Measurements from ENCODE around the gene GSAP.

Gene GSAP

GRCh38 chr7:77409005-77409738 lies 7.0 kb downstream of the GSAP start:
- DNase-seq (ENCODE audit: low spot score): peak; percentile 33

GRCh38 chr7:77407906-77408305 lies 8.2 kb downstream of the GSAP start:
- no peak for DNase-seq (ENCODE audit: low spot score)

DNA sequence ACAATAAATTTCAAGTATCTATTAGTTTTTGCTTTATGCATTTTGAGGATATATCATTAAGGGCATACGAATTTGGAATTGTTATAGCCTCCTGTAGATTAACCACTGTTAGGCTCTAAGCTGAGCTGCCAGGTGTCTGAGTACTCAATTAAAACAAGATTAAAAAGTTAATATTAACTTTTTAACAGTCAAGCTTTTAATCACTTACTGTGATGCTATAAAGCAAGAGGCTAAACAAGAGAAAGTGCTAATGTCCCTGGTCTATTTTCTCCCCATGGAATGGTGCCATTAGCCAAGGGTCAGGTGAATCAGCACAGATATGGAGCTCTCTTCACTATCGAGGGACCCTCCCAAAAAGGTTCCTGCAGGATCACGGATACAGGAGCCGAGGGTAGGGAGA lies 9.7 kb downstream of the GSAP start:
- no peak for DNase-seq (ENCODE audit: low spot score)

GRCh38 chr7:77404641-77405040 lies 11.5 kb downstream of the GSAP start:
- DNase-seq (ENCODE audit: low spot score): no peak

GRCh38 chr7:77403957-77404356 lies 12.2 kb downstream of the GSAP start:
- DNase-seq (ENCODE audit: low spot score): no peak

GRCh38 chr7:77402818-77403217 lies 13.3 kb downstream of the GSAP start:
- no peak for DNase-seq (ENCODE audit: low spot score)

- no peak for DNase-seq (ENCODE audit: low spot score)
Measured at GRCh38 chr7:77401002-77401401, 15.1 kb downstream of the GSAP start.

- DNase-seq (ENCODE audit: low spot score): no peak
Measured at GRCh38 chr7:77399816-77400215, 16.3 kb downstream of the GSAP start.

DNA sequence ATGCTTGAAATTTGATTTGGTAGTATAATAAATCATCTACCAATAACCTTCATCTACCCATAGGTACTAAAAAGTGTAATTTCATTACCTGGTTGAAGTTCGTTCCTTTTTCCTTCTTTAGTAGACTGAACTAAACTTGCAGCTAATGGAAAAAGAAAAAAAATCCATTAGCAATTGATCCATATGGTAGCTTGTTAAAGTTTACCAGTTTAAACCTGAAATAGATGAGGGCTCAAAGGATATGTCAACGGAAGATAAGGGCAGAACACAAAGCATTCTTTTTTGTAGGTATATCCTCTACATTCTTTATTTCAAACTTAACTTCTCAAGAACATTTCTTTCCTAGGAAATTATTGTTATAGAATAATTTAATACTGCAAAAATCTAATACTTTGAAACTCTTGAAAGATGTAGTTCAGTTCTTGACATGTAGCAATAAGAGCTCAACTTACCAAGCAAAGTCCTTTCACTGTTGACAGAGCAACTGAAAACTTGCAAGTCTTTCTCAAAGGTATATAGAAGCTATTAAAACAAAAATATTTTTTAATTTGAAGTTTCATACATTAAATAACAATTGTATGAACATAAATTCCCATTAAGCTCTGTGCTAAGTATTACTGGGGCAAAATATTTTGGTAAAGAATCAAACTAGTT lies 19.1 kb downstream of the GSAP start:
- no peak for DNase-seq (ENCODE audit: low spot score)

DNA sequence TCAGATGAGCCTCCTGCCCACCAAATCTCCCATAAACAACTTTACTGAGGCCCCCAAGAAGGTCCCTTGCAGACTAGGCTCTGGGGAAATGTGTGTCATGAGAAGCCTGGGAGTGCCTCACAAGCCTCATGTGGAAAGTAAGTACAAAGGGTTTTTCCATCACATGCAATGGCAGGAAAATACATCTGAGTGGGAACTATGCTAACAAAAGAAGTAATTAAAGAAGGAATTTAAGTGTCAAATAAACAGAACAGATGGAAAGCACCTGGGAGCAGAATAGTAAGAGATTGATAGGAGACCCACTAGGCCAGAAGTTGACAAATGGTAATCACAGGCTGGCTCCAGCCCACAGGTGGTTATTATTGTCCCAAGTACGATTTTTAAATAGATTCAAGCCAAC lies 20.5 kb downstream of the GSAP start:
- no peak for DNase-seq (ENCODE audit: low spot score)

GRCh38 chr7:77393954-77394353 lies 22.2 kb downstream of the GSAP start:
- no peak for DNase-seq (ENCODE audit: low spot score)

- DNase-seq (ENCODE audit: low spot score): peak; percentile 33
Measured at GRCh38 chr7:77393261-77393660, 22.9 kb downstream of the GSAP start.

DNA sequence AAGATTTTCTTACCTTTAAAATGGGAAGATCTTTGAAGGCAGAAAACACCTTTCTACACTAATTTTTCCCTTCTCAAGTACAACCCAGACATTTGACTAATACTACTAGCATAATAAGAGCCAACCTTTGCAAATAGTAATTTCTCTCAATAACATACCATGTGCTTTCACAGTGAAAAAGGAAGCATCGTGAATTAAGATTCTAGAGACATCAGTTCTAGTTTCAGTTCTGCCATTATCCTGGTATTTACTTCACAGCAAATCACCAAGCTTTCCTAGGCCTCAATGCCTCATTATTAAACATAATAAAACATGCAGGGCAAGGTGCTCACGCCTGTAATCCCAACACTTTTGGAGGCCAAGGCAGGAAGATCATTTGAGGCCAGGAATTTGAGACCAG lies 24.9 kb downstream of the GSAP start:
- no peak for DNase-seq (ENCODE audit: low spot score)

DNA sequence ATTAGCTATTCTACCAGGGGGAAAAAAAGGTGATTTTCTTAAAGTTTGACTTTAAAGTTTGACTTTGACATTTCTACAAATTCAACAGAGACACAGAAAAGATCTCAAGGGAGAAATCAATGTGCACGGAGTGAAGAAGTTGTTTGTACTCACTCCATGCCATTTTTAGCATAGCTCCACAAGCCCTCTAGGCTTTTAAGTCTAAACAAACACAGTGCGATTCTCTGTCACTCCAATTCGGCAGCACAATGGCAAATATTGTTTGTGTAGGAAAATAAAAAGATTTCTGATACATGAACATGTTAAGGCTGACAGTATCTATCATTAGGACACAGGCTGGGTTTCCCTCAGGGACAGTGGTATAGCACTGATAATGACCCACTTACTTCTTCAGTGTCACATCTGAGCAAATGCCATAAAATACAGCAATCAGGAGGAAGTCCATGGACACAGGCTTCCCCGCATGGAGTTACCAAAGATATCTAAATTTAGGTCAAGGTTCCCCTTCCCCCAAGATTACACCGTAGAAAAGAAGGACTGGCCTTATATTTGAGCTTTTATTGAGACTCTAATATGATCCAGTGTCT lies 28.0 kb downstream of the GSAP start:
- no peak for DNase-seq (ENCODE audit: low spot score)

DNA sequence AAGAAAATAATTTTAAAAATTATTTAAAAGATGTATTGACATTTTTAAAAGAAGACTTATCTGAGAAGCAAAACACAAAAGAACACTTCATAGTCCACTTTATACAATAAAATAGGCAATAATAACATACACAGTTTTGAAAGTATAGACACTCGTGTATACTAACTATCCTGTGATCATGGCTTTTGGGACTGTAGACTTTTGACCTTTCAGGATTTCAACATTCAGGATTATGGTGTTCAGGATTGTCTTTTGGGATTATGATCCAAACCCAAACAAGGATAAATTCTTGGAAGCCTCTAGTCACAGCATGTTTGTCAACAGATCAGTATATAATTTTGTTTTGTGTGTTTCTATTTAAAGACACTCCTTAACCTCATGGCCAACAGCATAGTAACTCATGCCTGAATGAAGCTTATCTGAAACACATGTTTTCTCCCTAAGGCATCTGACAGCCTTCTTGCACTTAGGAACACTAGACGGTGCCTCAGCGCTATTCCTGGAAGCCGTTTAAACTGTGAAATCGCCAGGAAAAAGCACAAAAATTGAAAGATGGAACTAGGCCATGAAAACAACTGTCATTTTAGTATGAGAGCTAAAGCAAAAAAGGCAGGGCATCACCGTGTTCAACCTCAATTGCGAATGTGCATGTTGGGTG lies 29.9 kb downstream of the GSAP start:
- DNase-seq (ENCODE audit: low spot score): no peak

- DNase-seq (ENCODE audit: low spot score): no peak
Measured at GRCh38 chr7:77383333-77383740, 32.8 kb downstream of the GSAP start.

DNA sequence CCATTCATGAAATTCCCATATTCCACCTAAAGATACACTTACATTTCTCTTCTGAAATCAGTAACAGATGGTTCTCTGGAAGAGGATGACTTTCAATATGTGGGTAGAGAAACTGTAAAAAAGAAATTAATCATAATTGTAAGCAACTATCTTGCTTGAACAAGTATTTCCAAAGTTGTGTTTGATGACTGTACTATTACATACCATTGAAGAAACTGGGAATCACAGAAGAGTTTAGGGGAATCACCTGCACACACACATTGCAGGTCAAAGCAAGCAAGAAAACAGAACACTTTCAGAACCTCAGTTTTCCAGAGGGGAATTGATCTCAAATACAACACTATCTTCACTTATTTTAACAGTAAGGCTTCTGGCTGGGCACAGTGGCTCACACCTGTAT lies 33.6 kb downstream of the GSAP start:
- DNase-seq (ENCODE audit: low spot score): no peak

DNA sequence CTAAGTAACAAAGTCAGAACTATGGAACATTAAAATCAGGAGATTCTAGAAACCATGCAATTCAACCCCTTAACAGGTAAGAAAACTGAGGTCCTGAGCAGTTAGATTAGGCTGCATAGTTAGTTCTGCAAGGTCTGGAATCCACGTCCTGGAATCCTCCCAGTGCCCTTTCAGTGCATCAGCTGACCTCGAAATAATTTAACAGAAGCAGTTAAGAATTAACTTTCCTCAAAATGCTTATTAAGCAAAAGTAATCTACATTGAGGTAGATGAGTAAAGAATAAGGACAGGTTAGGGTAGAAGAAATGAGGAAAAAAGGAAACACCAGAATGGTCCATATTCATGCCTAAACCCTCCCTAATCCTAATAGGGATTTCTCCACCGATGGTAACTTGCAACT lies 37.6 kb downstream of the GSAP start:
- DNase-seq (ENCODE audit: low spot score): no peak

GRCh38 chr7:77370606-77371005 lies 45.5 kb downstream of the GSAP start:
- DNase-seq (ENCODE audit: low spot score): no peak

GRCh38 chr7:77368974-77369373 lies 47.2 kb downstream of the GSAP start:
- DNase-seq (ENCODE audit: low spot score): no peak

DNA sequence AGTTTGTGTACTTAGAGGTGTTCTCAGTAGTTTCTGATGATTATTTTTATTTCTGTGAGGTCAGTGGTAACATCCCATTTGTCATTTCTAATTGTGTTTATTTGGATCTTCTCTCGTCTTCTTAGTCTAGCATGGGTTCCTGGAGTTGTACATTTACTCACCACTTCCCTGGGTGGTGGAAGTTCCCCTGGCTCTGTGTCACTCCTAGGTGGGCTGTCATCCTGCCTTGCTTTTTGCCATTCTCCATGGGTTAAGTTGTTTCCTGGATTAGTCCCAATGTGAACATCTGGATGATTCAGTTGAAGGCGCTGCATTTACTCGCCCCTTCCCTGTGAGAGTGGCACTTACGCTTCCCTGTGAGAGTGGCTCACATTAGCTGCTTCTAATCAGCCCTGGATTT lies 48.2 kb downstream of the GSAP start:
- no peak for DNase-seq (ENCODE audit: low spot score)

DNA sequence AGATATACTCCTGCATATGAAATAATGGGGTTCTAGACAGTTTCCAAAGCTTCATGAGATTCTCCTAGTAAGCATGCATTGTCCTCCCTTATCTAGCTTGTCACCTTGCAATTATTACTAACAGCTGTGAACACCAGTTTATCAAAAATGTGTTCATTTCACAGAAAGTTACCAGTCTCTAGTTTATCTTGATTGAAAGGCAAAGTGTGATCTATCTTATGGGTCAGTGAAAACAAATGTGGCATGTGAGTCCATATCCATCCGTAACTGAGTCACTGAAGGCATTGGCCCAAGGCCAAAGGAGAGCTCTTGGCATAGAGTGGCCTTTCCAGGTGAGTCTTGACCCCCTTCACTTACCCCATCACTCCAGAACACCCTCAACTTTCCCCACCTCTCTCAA lies 53.2 kb downstream of the GSAP start:
- DNase-seq (ENCODE audit: low spot score): no peak

DNA sequence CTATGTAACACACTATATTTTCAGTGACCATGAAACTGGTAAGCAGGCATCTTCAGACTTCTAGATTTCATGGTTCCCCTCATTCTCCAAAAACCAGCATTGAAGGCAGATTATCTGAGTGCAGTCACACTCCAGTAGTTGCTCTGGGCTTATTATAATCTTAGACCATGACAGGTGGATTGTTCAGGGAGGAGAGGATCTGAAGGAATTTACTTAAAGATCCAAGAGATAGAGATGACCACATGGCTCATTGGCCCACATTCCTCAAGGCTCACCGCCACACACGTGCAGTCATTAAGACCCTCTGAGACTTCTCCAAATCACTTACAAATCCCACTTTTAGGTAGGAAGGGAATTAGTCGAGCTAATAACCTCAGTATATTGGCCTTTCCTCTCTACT lies 55.2 kb downstream of the GSAP start:
- DNase-seq (ENCODE audit: low spot score): no peak
